GM21381 (cell line): ENCODE measurements around the gene PLCL1.

Experiments
- ATAC-seq: cut with Tn5 transposase; IDR thresholded peaks from one replicate; pipeline ENCODE4 v1.9.1; 2021; ENCODE audit warnings: mild to moderate bottlenecking, moderate library complexity; ENCODE audit not compliant: unreplicated experiment

PLCL1 gene

DNA sequence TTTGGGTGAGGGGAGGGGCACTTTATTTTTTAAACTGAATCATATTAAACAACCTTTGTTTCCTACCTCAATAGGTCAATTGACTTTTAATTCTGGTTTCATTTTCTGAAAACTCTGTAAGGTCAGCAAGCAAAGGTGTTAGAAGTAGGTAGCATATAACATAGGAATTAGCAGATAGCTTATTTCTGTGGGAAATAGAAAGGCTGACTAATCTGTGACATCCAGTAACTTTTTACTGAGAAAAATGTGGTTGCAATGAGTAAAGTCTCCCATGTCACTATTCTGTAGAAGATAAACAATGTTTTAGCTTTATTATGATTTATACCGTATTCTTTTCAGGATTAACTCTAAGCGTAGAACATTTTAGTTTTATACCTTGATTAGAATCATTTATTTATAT lies 240.4 kb downstream of the PLCL1 start:
- no peak for ATAC-seq

DNA sequence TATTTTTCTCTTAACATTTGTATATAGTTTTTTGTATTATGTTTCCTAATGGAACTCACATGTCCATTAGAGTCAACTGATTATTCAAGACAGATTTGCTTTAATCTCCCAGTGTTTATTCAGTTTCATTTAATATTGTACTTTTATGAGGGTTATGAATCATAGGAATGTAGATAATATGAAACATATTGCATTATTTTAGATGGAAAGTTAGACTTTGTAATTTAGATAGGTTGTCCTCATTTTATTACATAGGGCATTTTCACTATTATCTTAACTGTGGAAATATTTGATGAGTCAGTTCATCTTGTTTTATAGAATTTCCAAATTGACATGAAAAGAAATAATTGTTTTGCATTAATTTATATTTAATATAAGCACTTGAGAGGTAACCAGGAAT lies 240.8 kb downstream of the PLCL1 start:
- no peak for ATAC-seq

DNA sequence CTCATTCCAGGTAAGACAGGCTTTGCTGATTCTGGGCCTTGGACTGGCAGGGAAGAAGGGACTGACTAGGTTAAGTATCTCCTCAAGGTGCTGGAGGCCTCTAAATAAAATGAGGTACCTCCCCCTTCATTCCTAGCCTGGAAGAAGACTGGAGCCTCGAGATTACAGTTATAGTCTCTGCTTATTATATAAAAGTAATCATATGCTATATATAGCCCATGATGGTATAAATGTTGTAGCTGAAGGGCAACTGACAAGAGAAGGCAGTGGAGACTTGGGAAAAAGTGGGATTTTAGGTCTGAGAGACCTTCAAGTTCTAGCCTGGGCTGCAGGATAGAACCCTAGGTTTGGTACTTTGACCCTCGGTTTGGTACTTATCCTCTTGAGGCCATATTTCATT lies 248.3 kb downstream of the PLCL1 start:
- ATAC-seq, result no peak

DNA sequence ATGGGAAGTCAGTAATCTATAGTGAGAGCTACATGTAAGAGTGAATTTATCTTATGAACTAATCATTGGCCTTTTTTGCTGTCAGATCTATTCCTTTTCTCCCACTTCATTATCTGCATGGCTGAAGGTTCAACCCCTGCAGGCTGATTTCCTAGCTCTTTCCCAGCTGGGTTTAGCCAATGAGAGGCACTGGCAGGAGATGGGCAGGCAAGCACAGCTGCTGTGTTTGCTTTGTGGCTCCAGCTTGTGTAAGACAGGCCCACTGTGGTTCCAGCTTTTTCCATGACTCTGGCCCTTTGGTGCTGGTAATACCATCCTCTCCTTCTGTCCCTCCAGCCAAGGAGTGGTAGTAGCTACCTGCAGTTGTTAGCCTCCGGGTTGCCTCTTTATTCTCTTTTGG lies 248.8 kb downstream of the PLCL1 start:
- ATAC-seq, result no peak

DNA sequence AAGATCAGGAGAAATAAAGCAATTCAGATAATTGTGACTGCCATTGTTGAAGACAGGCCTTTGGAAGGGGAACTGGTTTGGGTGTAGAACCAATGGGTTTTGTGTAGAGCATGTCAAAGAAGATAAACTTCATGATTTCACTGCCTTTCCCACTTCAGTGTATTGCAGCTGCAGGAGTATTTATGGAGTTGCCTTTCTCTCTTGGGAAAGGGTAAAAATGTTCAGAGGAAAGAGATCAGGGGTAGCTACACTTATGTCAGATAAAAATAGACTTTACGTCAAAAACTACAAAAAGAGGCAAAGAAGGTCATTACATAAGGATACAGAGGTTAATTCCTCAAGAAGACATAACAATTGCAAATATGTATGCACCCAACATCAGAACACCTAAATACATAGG lies 249.4 kb downstream of the PLCL1 start:
- no peak for ATAC-seq

DNA sequence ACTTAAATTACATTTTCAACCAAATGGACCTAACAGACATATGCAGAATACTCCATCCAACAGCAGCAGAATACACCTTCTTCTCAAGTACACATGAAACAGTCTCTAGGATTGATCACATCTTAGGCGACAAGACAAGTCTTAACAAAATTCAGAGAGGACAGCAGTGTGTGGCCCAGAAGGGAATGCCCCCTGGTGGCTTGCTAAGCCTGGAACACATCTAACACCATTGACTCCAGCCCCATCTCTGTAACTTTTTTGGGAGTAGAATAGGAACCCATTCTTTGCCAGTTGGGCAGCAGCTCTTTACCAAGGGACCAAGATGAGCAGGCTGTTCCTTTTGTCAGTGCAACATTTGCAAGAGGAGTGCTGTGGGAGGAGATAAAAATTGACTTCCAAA lies 249.9 kb downstream of the PLCL1 start:
- peak; percentile 72 for ATAC-seq

DNA sequence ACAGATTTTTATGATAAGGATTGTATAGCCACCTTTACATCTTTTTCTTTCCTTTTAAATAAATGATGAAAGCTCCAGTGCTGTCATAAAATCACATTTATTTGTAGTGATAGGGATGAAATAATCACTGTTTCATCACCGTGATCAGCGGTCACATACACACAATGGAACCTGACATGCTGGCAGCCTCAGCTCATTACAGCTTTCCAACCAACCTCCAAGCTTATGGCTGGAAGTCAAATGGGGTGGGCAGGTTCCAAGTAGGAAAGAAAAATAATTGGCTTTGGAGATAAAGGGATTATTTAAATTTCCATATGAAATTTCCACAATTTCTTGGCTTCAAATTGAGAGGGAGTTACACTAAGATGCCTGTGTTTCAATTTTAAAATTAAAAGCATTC lies 251.3 kb downstream of the PLCL1 start:
- ATAC-seq, result no peak

DNA sequence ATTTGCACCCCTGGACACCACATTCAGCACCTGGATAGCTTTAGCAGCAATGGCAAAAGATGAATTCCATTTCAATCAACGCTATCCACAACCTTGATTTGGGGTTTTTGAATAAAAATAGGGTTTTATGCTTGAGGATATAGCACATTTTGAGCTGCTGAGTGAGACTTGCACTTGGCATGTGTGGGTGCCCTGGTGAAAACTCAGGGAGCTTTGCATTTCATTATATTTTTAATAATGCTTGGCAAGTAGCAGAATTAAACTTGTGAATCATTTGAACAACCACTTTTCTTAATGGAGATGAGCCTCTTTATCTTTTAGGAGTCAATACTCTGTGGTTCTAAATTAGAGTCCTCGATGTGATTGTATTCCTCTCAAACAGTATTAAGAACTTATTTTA lies 252.4 kb downstream of the PLCL1 start:
- ATAC-seq, result no peak

DNA sequence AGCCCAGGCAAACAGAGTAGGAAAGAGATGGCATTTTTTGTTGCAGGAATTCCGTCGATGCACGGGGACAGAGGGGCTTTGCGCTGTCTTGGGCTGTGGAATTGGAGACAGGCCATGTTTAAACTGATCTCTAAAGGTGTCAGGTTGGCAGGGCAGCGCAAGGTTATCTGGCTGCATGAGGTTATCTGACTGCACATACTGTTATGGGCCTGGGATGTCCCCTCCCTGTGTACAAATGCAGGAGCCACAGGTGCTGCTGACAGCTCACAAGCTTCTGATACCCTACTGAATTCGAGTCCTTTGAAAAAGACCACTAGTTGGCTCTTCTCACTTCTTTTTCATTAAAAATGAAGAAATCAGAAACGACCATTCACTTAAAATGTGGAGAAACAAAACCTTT lies 255.4 kb downstream of the PLCL1 start:
- no peak for ATAC-seq

DNA sequence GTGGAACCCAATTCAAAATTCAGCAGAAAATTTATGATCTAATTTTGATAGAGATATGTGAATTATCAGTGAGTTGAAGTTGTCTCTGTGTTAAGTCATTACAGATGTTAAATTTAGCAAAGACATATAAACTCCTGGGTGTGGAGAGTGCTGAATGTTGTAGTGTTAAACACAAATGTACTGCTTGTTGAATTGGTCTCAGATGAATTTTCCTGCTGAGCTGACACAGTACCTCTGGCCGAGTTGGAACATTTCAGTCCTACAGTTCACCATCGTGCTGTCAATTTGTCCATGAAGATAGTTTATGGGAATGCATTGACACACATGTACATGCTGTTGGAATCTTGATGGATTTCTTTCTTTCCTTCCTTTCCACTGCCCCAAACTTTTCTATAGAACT lies 255.9 kb downstream of the PLCL1 start:
- ATAC-seq, result no peak

DNA sequence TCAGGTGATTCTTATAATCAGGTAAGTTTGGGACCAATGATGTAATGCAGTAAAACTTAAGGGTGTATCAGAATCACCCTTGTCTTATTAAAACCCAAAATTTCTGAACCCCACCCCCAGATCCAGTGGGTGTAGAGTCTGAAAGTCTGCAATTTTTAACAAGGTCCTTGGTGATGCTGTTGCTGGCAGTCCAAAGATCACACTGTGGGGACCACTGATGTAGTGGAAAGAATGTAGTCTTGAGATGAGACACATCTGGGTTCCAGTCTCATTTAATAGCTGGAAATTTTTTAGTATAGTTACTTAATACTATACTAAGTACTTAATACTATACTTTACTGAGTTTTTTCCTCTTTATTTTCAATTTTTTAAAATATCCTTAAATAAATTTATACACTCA lies 258.4 kb downstream of the PLCL1 start:
- no peak for ATAC-seq

DNA sequence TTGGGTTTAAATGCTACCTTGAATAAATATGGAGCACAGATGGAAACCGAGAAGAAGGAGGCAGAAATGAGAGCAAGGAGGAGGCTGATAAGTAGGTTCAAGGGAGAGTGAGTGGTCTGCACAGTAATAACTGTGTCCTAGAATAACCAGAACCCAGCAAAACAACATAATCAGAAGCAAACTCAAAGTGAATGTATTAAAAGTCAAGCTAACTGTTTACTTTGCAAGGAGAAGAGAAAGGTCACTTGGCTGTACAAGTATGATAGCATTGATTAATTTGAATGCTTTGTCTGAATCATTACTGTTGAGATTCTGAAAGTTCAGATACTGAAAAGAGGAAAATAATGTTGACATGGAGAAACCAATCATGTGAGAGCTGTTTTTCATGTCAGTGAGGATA lies 258.8 kb downstream of the PLCL1 start:
- no peak for ATAC-seq

DNA sequence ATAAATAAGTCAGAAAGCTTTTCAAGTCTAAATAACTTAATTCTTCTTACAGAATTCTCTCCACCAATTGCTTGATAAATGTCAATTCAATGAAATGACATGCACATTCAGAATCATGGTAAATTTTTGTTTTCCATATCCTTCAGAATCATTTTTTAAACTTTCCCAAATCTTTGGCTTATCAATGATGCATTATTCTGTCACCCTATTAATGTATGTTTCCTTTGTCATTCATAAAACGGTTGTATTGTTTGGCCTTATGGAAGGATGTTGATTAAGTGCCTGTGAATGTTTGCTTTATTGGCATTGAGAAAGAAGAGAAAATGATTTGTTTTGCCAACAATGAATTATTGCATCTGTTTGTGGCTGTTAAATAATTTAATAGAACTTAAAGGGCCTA lies 260.9 kb downstream of the PLCL1 start:
- ATAC-seq, result no peak

DNA sequence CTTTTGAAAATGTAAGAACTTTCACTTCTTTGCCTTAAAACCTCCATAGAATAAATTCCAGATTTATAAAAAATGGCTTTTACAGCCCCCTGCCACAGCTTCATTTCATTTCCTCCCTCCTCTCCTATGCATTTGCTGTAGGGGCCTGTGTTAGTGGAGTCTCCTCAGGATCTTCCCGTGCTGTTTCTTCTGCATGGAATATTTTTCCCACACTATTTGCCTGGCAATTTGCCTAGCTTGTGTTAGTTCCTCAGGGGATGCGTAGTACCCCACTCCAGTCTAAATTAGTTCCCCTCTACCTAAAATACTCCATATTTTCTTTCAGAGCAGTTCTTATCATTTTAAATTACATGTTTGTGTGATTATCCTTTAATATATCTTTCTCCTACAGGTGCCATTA lies 262.2 kb downstream of the PLCL1 start:
- ATAC-seq, result no peak

DNA sequence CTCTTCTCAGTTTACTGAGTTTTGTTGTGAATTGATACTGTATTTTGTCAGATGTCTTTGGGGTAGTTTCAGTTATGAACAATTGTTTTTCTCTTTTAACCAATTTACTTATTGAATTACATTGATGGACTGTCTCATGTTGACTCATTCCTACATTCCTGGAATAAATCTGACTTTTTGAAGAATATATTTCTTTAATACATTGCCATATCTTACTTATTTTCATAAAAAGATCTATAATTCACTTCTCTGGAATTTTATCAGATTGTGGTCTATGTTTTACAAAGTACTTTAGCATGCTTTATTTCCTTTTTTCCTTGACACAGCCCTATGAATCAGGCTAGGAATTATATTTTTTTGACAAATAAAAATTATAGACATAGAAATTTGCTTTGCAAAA lies 268.3 kb downstream of the PLCL1 start:
- no peak for ATAC-seq

DNA sequence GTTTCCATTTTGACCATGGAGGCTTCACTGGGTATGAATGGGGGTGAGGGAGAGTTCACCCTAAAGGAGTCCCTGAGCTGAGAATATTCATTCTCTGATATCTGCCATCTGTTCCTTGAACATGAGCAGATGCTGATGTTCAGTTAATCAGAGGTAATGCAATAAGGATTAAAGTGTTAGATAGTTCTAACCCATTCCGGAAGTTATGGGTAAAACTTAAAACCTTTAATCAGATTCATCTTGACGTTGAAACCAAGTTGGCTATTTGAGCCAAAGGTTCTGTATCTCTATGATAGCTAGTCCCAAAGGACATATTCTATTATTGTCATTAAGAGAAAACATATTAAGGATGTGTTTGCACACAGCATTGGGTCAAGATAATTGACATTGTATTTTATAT lies 268.9 kb downstream of the PLCL1 start:
- no peak for ATAC-seq

DNA sequence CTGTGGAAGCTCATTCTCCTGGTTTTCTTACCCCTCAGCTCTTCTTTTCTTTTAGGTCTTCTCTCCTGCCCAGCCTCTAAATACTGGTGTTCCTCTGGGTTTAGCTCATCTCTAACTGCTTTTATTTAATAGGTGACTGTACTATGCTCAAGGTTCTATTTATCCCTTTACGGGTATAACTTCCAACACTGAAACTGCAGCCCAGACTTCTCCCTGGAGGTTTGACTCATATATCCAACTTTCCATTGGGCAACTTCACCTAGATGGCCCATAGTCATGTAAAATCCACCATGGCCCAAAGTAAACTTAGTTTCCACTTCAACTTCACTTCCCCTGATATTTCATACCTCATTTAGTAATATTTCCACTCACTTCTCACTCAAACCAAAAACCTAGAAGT lies 273.1 kb downstream of the PLCL1 start:
- ATAC-seq, result no peak

DNA sequence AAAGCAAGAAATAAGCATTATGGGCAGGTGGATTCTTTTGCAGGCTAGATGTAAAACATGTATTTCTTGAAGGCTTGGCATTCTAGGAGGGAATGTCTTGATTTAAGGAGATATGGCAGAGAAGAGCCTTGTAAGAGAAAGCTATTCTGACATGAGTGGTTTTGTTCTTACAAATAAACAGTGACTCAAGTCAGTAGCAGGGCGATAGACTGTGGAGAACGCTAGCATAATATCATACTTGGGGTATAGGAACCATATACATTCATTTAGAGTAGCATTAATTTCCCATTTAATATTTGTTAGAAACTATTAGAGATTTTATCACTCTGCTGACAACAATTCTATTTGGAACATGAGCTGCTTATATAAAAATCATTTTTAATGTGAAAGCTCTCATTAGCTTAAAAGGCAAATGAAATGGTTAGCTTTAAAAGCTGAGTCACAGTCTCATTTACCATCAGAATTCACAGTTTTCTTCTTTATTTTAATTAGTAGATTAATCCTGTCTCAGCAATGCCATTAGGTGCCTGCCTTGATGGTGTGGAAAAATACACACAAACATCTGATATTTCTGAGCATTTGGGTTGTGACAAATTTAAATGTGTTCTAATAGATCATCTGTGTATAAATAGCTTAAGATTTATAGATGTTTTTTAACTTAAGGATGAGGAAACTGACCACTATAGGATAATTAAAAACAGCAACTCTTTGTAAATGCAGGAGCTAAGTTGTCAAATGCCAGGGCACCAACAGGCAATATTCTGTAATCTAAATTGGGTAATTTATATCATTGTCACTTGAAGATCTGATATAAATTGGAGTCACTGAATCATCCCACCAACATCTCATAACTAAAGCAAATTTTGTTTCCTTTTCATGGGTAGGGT lies 276.7 kb downstream of the PLCL1 start:
- no peak for ATAC-seq

DNA sequence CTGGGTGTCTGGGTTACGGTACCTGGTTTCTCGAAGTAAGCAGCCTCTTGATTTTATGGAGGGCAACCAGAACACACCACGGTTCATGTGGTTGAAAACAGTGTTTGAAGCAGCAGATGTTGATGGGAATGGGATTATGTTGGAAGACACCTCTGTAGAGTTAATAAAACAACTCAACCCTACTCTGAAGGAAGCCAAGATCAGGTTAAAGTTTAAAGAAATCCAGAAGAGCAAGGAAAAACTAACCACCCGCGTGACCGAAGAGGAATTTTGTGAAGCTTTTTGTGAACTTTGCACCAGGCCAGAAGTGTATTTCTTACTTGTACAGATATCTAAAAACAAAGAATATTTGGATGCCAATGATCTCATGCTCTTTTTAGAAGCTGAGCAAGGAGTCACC lies 279.8 kb downstream of the PLCL1 start:
- no peak for ATAC-seq

DNA sequence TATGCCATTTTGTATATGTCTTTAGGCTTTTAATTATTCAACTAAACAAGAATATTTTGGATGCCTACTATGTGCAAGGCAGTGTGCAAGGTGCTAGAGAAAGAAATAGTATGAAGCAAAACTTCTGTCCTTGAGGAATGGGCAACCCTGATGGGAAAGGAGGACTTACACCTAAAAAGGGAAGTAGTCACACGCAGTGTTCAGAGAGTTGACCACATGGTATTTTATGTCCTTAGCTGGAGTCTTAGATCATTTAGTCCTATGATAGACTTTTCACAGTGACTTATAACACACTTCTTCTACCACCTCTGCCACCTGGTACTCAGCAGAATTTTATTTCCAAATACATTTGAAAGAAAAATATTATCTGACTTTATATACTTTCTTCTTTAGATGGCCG lies 291.6 kb downstream of the PLCL1 start:
- ATAC-seq, result no peak

DNA sequence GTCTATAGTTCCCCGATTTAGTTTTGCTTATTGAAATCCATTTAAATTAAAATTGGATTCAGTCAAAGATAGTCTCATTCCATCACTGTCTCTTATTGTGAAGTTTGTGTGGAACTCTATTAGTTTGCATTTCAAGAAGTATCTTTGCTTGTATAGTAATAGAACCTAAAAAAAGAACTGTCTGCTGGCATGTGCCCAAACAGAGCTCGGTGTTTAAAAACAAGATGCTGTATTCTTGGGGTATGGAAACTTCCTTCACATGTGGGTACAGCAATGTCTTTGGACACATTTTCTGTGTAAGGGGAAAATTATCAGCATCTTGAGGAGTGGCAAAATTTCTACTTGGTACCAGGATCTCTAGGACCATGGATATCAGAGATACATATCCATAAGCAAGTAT lies 292.6 kb downstream of the PLCL1 start:
- no peak for ATAC-seq

DNA sequence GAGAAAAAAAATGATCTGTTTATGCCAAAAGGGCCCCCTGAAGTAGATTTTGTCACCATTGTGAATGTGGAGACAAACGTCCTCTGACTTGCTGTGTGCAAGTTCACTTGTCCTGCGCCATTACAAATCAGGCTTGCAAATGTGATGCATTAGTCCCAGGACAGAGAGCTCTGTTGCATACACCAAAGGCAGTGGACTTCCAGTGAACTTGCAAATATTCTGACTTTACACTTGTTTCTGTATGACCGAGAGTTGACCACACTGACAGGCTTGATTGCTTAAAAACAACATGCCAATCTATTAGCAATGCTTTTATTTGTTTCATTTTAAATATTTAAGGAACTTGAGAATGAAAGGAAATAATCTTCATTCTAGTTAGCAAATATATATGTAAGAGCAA lies 293.2 kb downstream of the PLCL1 start:
- no peak for ATAC-seq

DNA sequence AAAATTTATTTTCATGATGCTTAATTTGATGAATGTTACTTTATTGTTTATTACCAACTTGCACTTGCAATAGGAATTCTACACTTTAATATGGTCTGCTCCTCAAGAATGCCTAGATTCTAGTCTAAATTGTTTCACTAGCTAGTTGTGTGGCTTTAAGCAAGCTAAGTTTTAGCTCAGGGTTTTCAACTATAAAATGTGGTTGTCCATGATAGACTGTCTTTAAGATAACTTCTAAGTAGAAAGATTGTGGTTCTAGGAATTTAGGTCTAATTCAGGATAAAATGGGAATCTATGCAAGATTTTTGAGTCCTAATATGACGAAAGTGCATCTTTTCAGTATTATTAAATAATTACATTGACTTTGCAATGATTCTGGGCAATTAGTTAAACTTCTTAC lies 294.0 kb downstream of the PLCL1 start:
- no peak for ATAC-seq
